Thyroid gland (tissue), 4 donors: Measurements from ENCODE around the gene GPR78.

ENCODE experiments used
- POLR2A ChIP-seq, 2 donors: fragments of 450-650 bp; IDR thresholded peaks; one replicate each; pipeline ENCODE4 v1.6.1; 2017; ENCODE audit warnings: antibody characterized with exemption in 2 of 2, mild to moderate bottlenecking in 2 of 2, moderate library complexity in 1 of 2
- TF ChIP-seq, protein P1 (sequence below), 6 experiments: fragments of 200-600 bp in 3 of 6; fragments of 450-650 bp in 3 of 6; sonication (generic) in 3 of 6; IDR thresholded peaks; one replicate each; pipeline ENCODE4 v1.5.1; 2016 to 2019; ENCODE audit warnings: antibody characterized with exemption in 6 of 6, mild to moderate bottlenecking in 2 of 6, inconsistent platforms in 1 of 6, moderate library complexity in 1 of 6

DNA sequence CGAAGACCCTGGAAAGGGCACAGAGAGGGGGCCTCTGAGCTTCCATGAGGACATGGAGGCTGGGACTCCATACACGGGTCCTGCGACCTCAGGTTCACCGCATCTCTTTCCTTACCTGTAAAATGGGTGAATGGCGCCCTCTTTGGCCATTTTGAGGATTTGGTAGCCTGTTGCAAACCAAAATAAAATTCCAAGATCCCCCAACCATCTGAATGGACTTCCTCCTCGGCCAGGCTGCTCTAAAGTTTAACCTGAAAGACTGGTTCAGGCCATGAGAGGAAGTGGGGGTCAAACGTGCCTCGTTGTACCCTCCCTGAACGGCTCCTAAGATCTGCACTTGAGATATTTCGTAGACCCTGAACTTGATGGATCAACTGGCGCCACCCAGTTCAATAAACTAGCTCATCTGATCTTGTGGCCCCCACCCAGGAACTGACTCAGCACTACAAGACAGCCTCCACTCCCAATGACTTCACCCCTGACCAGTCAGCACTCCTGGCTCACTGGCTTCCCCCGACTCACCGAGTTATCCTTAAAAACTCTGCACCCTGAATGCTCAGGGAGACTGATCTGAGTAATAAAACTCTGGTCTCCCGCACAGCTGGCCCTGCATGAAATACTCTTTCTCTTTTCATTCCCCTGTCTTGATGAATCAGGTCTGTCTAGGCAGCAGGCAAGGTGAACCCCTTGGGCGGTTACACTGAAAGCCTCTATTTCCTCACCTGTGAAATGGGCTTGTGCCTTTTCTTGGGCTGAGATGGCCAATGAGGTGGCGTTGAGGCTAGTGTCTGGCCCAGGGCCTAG is 32.9 kb upstream of the GPR78 start:
- TF ChIP-seq, protein P1, sequence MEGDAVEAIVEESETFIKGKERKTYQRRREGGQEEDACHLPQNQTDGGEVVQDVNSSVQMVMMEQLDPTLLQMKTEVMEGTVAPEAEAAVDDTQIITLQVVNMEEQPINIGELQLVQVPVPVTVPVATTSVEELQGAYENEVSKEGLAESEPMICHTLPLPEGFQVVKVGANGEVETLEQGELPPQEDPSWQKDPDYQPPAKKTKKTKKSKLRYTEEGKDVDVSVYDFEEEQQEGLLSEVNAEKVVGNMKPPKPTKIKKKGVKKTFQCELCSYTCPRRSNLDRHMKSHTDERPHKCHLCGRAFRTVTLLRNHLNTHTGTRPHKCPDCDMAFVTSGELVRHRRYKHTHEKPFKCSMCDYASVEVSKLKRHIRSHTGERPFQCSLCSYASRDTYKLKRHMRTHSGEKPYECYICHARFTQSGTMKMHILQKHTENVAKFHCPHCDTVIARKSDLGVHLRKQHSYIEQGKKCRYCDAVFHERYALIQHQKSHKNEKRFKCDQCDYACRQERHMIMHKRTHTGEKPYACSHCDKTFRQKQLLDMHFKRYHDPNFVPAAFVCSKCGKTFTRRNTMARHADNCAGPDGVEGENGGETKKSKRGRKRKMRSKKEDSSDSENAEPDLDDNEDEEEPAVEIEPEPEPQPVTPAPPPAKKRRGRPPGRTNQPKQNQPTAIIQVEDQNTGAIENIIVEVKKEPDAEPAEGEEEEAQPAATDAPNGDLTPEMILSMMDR (IDR thresholded peaks at IDR 0.05), result peak in 4 of 6 experiments; percentile 28 to 56 (median 49)
- TF ChIP-seq POLR2A (IDR thresholded peaks at IDR 0.05), result no peak
